ENCODE data around the gene CDH26.

The CDH26 gene

GRCh38 chr20:59940129-59940955, 17.9 kb upstream of the CDH26 start, which contains the start of the genes FAM217B and PPP1R3D:
Gene FAM217B (plus strand): TSS chr20:59940389. CDS start chr20:59943944, 3,555 bp downstream.
Gene PPP1R3D (minus strand): TSS chr20:59940305. CDS start chr20:59939931, 374 bp downstream.
- DNase-seq (ENCODE audit: low read depth) = peak; percentile 97
- no peak for TF ChIP-seq CTCF (IDR thresholded peaks at IDR 0.05; ENCODE audit: insufficient read depth, low read depth, low read length, missing control alignments)
- peak within 1 kb of the TSS; percentile 93 for H3K4me3 ChIP-seq (ENCODE audit: low read depth, low read length)

GRCh38 chr20:59940956-59941294, 17.3 kb upstream of the CDH26 start:
- no peak for TF ChIP-seq CTCF (IDR thresholded peaks at IDR 0.05; ENCODE audit: insufficient read depth, low read depth, low read length, missing control alignments)
- DNase-seq (ENCODE audit: low read depth) = no peak
- H3K4me3 ChIP-seq (ENCODE audit: low read depth, low read length) = peak overlapping the region; percentile 93

- no peak overlapping the region for H3K4me3 ChIP-seq (ENCODE audit: low read depth, low read length)
- no peak for TF ChIP-seq CTCF (IDR thresholded peaks at IDR 0.05; ENCODE audit: insufficient read depth, low read depth, low read length, missing control alignments)
- DNase-seq (ENCODE audit: low read depth) = no peak
Observed at GRCh38 chr20:59942245-59942644, 16.0 kb upstream of the CDH26 start.

GRCh38 chr20:59944726-59945125, 13.5 kb upstream of the CDH26 start:
- DNase-seq (ENCODE audit: low read depth) = no peak
- no peak for TF ChIP-seq CTCF (IDR thresholded peaks at IDR 0.05; ENCODE audit: insufficient read depth, low read depth, low read length, missing control alignments)
- no peak overlapping the region for H3K4me3 ChIP-seq (ENCODE audit: low read depth, low read length)

- TF ChIP-seq CTCF (IDR thresholded peaks at IDR 0.05; ENCODE audit: insufficient read depth, low read depth, low read length, missing control alignments) = no peak
- DNase-seq (ENCODE audit: low read depth) = no peak
- H3K4me3 ChIP-seq (ENCODE audit: low read depth, low read length) = no peak overlapping the region
Observed at GRCh38 chr20:59945175-59945574, 13.0 kb upstream of the CDH26 start.

- DNase-seq (ENCODE audit: low read depth) = no peak
- no peak for TF ChIP-seq CTCF (IDR thresholded peaks at IDR 0.05; ENCODE audit: insufficient read depth, low read depth, low read length, missing control alignments)
- no peak overlapping the region for H3K4me3 ChIP-seq (ENCODE audit: low read depth, low read length)
Observed at GRCh38 chr20:59945731-59946130, 12.5 kb upstream of the CDH26 start.

GRCh38 chr20:59947376-59947775, 10.8 kb upstream of the CDH26 start:
- no peak for TF ChIP-seq CTCF (IDR thresholded peaks at IDR 0.05; ENCODE audit: insufficient read depth, low read depth, low read length, missing control alignments)
- H3K4me3 ChIP-seq (ENCODE audit: low read depth, low read length) = no peak overlapping the region
- DNase-seq (ENCODE audit: low read depth) = no peak

Measured in GM12865 (cell line).